ENCODE measurements around the gene CPSF4L. TPM values are rescaled to one million over a fixed set of nuclear protein-coding genes. Genes with fewer than 3 reads are reported as not detected.

CPSF4L gene
- polyA plus RNA-seq, 2 of the 4 experiments (the other 2 are of a cell fraction): 0.13 TPM; not detected in 1

DNA sequence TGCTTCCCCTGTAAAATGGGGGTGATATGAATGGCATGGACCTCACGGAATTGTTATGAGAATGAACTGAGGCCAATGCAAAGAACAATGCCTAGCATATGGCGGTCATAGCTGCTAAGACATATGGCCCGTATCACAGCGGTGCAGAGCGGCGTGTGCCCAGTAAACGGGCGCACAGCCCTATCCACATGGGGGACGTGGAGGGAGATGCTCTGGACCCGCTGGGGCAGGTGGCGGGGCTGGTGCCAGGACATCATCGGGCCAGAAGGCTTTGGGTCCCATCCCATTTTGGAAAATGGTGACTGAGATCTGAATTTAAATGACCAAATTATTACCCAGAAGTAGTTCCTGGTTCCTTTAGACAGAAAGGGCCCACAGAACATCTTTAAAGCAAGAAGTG, 18.5 kb upstream of the CPSF4L start:
- H3K4me3 ChIP-seq: no peak overlapping the region
- WGBS (ENCODE audit: missing lambda C conversion rate): 97% methylated on average over 12 of the region's 12 CpGs
- H3K4me2 ChIP-seq: no peak overlapping the region
- ChIA-PET POLR2A (no interaction called here), CTCF (interaction anchor here (1.6 to 9.1 kb wide), 3 partner anchors 26 to 90 kb away, joined by 3 to 72 read pairs (median 9); no protein-coding TSS in a partner anchor)
- ATAC-seq: no peak
- no peak for DNase-seq (ENCODE audit: low read depth in 1 of 2, low spot score in 1 of 2)
- no peak for FAIRE-seq
- H3K4me1 ChIP-seq: peaks cover 7% of the 10 kb centered on the region; the same call in 2 of the 3 replicates
- H3K27ac ChIP-seq: no peak overlapping the region
- no peaks in the 10 kb centered on the region for H3K9me3 ChIP-seq
- TF ChIP-seq CEBPB (IDR thresholded peaks at IDR 0.05) (no peak), RCOR1 (IDR thresholded peaks at IDR 0.05; ENCODE audit: low read depth, low read length) (no peak), HDAC2 (IDR thresholded peaks at IDR 0.05) (no peak)
- TF ChIP-seq, protein P1, sequence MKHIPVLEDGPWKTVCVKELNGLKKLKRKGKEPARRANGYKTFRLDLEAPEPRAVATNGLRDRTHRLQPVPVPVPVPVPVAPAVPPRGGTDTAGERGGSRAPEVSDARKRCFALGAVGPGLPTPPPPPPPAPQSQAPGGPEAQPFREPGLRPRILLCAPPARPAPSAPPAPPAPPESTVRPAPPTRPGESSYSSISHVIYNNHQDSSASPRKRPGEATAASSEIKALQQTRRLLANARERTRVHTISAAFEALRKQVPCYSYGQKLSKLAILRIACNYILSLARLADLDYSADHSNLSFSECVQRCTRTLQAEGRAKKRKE (CRISPR knock-in tag; IDR thresholded peaks at IDR 0.05; ENCODE audit: low read depth): no peak

DNA sequence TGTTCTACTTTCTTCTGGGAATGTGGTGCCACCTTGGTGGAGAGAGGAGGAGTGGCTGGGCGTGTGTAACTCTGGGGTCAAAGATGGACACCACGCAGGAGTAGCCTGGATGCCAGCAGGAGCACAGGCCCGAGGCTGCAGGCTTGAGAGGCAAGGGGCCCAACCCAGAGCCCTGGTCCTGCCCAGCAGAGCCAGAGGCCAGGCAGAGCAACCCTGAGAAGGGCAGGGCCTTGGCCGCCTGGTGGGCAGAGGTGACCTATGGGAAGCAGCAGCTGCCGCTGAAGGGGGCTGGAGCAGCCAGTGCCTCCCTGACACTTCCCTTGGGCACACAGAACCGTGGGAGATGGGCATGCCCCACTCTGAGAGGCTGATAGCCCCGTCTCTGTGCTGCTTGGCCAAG, 18.0 kb upstream of the CPSF4L start:
- Histone ChIP-seq H3K27ac (no peak overlapping the region), H3K4me1 (peaks cover 7% of the 10 kb centered on the region; the same call in 2 of the 3 replicates), H3K4me3 (no peak overlapping the region), H3K9me3 (no peaks in the 10 kb centered on the region), H3K4me2 (no peak overlapping the region)
- FAIRE-seq: no peak
- DNase-seq (ENCODE audit: low read depth in 1 of 2, low spot score in 1 of 2): no peak
- POLR2A ChIA-PET: no interaction called here
- WGBS (ENCODE audit: missing lambda C conversion rate): 84% methylated on average over 7 of the region's 7 CpGs
- TF ChIP-seq, protein P2, sequence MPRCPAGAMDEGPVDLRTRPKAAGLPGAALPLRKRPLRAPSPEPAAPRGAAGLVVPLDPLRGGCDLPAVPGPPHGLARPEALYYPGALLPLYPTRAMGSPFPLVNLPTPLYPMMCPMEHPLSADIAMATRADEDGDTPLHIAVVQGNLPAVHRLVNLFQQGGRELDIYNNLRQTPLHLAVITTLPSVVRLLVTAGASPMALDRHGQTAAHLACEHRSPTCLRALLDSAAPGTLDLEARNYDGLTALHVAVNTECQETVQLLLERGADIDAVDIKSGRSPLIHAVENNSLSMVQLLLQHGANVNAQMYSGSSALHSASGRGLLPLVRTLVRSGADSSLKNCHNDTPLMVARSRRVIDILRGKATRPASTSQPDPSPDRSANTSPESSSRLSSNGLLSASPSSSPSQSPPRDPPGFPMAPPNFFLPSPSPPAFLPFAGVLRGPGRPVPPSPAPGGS (IDR thresholded peaks at IDR 0.05): no peak
- no peak for TF ChIP-seq CBX2 (IDR thresholded peaks at IDR 0.05; ENCODE audit: borderline replicate concordance, low read depth)
- TF ChIP-seq JUN (IDR thresholded peaks at IDR 0.05): no peak
- TF ChIP-seq NR3C1 (IDR thresholded peaks at IDR 0.05): no peak
- no peak for TF ChIP-seq HOXB5 (CRISPR knock-in tag; IDR thresholded peaks at IDR 0.05)
- no peak for TF ChIP-seq CBX8 (IDR thresholded peaks at IDR 0.05)
- no peak for TF ChIP-seq JUNB (IDR thresholded peaks at IDR 0.05)
- TF ChIP-seq, protein P3, sequence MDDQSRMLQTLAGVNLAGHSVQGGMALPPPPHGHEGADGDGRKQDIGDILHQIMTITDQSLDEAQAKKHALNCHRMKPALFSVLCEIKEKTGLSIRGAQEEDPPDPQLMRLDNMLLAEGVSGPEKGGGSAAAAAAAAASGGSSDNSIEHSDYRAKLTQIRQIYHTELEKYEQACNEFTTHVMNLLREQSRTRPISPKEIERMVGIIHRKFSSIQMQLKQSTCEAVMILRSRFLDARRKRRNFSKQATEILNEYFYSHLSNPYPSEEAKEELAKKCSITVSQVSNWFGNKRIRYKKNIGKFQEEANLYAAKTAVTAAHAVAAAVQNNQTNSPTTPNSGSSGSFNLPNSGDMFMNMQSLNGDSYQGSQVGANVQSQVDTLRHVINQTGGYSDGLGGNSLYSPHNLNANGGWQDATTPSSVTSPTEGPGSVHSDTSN (IDR thresholded peaks at IDR 0.05): no peak
- no peak for TF ChIP-seq CEBPB (IDR thresholded peaks at IDR 0.05)
- TF ChIP-seq ZSCAN20 (CRISPR knock-in tag; IDR thresholded peaks at IDR 0.05): no peak
- CTCF ChIA-PET: interaction anchor here (0.8 to 9.1 kb wide), 4 partner anchors 25 to 90 kb away, joined by 3 to 72 read pairs (median 6); no protein-coding TSS in a partner anchor
- peak in 1 of 2 experiments; percentile 20; a peak in 3 of 6 replicates for ATAC-seq

DNA sequence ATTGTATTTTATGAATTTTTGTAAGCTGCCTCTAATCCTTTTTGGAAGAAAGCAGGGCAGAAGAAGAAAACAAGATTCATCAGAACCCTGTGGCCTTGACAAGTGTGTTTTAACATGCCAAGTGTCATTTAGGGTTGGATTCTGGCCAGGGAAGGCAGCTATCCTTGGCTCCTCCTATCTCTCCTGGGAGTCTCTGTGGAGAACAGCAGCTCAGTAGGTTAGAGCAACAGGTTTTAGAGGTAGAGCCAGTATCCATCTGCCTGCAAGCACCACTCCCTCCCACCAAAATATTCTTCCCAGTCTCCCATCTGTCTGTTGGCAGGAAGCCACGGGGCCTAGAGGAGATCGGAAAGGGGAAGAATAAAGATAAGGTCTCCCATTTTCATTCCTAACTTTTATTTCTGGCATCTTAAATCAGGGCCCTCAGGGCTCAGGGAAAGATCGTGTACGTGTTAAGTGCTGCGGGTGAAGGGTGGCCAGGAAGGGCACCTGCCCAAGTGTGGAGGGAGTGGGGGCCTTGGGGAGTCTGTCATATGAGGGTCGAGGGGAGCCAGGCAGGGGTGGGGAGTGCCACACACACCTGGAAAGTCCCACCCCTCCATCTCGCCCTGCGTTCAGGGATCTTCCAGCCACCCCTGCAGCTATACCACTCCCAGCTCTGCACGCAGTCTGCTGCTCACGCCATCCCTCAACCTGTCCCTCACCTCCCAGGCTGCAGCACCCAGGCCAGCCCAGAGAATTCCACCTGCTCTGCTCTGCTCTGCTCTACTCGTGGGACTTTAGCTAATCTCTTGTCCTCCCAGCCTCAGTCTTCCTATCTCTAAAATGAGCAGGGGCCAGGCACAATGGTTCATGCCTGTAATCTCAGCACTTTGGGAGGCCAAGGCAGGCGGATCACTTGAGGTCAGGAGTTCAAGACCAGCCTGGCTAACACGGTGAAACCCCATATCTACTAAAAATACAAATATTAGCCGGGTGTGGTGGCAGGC, 17.1 kb upstream of the CPSF4L start:
- peak overlapping the region in 1 of 2 experiments; percentile 12; a peak in 1 of 6 replicates for H3K27ac ChIP-seq
- WGBS (ENCODE audit: missing lambda C conversion rate): 74% methylated on average over 14 of the region's 14 CpGs
- H3K4me2 ChIP-seq: no peak overlapping the region
- FAIRE-seq: no peak
- TF ChIP-seq TFCP2L1 (CRISPR knock-in tag; IDR thresholded peaks at IDR 0.05): no peak
- no peak for TF ChIP-seq HOXA7 (CRISPR knock-in tag; IDR thresholded peaks at IDR 0.05)
- no peak for TF ChIP-seq NFE2L2 (conservative IDR thresholded peaks at IDR 0.05; ENCODE audit: low read length)
- TF ChIP-seq, protein P2 (IDR thresholded peaks at IDR 0.05): no peak
- TF ChIP-seq RNF2 (IDR thresholded peaks at IDR 0.05; ENCODE audit: borderline replicate concordance, low read depth): no peak
- TF ChIP-seq CHD4 (IDR thresholded peaks at IDR 0.05; ENCODE audit: borderline replicate concordance): no peak
- TF ChIP-seq EP300 (IDR thresholded peaks at IDR 0.05): no peak
- TF ChIP-seq FOSB (CRISPR knock-in tag; IDR thresholded peaks at IDR 0.05): no peak
- no peak for TF ChIP-seq ZNF302 (CRISPR knock-in tag; IDR thresholded peaks at IDR 0.05)
- no peak for TF ChIP-seq RARB (CRISPR knock-in tag; IDR thresholded peaks at IDR 0.05)
- TF ChIP-seq, protein P4, sequence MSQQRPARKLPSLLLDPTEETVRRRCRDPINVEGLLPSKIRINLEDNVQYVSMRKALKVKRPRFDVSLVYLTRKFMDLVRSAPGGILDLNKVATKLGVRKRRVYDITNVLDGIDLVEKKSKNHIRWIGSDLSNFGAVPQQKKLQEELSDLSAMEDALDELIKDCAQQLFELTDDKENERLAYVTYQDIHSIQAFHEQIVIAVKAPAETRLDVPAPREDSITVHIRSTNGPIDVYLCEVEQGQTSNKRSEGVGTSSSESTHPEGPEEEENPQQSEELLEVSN (IDR thresholded peaks at IDR 0.05; ENCODE audit: borderline replicate concordance, low read depth): no peak
- no peak for TF ChIP-seq TP53 (CRISPR knock-in tag; IDR thresholded peaks at IDR 0.05)
- TF ChIP-seq CBX2 (IDR thresholded peaks at IDR 0.05; ENCODE audit: borderline replicate concordance, low read depth): no peak
- TF ChIP-seq POLR2AphosphoS2 (conservative IDR thresholded peaks at IDR 0.05; ENCODE audit: low read length): no peak
- TF ChIP-seq RFX5 (IDR thresholded peaks at IDR 0.05): no peak
- no peak for TF ChIP-seq CHD2 (IDR thresholded peaks at IDR 0.05; ENCODE audit: low read length, partially characterized antibody)
- no peak for TF ChIP-seq EHMT2 (IDR thresholded peaks at IDR 0.05; ENCODE audit: low read depth)
- no peak overlapping the region for H3K4me3 ChIP-seq
- ChIA-PET POLR2A (no interaction called here), CTCF (interaction anchor here (0.8 to 9.1 kb wide), 12 partner anchors 10 to 93 kb away, joined by 3 to 72 read pairs (median 3); no protein-coding TSS in a partner anchor)
- peak in 1 of 2 experiments; percentile 17; a peak in 3 of 6 replicates for ATAC-seq
- H3K4me1 ChIP-seq: peaks cover 7% of the 10 kb centered on the region; the same call in 2 of the 3 replicates
- no peaks in the 10 kb centered on the region for H3K9me3 ChIP-seq
- DNase-seq (ENCODE audit: low read depth in 1 of 2, low spot score in 1 of 2): no peak

Data from A549 (cell line).